GM10248 (cell line): ENCODE results near the gene ADK.

Experiments used
- CTCF ChIA-PET: fragments of 300-600 bp; sonication (Branson Sonifier 250); formaldehyde crosslinking; extraction: SDS; loops from one replicate; lab custom pipeline; 2021; ENCODE audit warnings: antibody characterized with exemption; lab: Yijun Ruan, JAX
- POLR2A ChIA-PET: fragments of 350-650 bp; sonication (Branson Sonifier 250); formaldehyde crosslinking; extraction: SDS; loops from one replicate; lab custom pipeline; 2020; ENCODE audit warnings: antibody characterized with exemption; lab: Yijun Ruan, JAX
- DNase-seq: peaks from one replicate; pipeline ENCODE4 v3.0.0; 2012; ENCODE audit errors: extremely low spot score
- CTCF ChIP-seq: IDR thresholded peaks from 2 replicates; pipeline ENCODE4 v1.5.1; 2012; ENCODE audit warnings: mild to moderate bottlenecking, low read depth; ENCODE audit errors: extremely low read depth, missing control alignments, control extremely low read depth

ADK gene

DNA sequence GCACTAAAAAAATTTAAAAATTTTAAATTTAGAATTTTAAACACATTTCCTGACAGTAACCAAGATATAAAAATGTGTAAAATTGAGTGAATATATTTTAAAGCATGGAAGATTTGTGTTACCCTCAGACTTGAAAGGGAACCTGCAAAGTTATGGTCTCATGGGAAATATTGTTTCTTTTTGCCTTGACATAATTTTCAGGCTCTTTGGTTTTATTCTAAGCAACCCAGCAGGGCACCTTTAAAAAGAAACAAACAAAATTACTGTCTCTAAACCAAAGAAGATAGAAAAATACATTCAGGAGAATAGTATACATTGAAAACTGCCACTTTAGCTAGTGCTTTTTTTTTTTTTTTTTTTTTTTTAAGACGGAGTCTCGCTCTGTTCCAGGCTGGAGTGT is 87.5 kb downstream of the ADK start:
- no peak for DNase-seq
- no peak for TF ChIP-seq CTCF
- POLR2A ChIA-PET, result interaction anchor here (0.6 kb wide), 1 partner anchor 971 kb away, joined by 4 read pairs; no protein-coding TSS in a partner anchor
- CTCF ChIA-PET, result no interaction called here

DNA sequence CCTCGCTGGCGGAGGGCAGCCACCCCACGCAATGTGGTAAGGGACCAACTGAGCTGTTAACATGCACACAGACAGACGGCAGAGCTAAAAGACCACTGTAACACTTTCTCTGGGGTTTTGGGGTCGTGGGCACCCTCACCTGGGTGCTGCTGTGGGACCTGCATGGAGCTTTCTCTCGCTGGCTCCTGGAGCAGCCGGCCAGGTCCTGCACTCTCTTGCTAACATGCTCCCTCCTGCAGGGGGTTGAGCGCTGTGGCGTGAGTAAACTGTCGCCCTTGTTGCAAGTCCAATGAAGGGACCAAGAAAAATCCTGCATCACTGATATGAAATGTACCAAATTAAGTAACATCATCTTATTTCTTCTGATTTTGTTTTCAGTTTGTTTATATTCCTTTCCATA is 92.0 kb downstream of the ADK start:
- no peak for TF ChIP-seq CTCF

GRCh38 chr10:74244097-74244685 is 93.2 kb downstream of the ADK start:
- TF ChIP-seq CTCF, result peak; percentile 30
- ChIA-PET POLR2A (no interaction called here), CTCF (interaction anchor here (0.7 to 7.0 kb wide), 40 partner anchors 9 to 996 kb away, joined by 3 to 53 read pairs (median 4); partner anchors contain the start of gene COMTD1)
- no peak for DNase-seq

More for the DNA sequence above, 92.0 kb downstream of the ADK start:
- ChIA-PET CTCF (interaction anchor here (0.6 to 7.0 kb wide), 25 partner anchors 8 to 998 kb away, joined by 3 to 53 read pairs (median 5); partner anchors contain the start of gene COMTD1), POLR2A (no interaction called here)
- no peak for DNase-seq

DNA sequence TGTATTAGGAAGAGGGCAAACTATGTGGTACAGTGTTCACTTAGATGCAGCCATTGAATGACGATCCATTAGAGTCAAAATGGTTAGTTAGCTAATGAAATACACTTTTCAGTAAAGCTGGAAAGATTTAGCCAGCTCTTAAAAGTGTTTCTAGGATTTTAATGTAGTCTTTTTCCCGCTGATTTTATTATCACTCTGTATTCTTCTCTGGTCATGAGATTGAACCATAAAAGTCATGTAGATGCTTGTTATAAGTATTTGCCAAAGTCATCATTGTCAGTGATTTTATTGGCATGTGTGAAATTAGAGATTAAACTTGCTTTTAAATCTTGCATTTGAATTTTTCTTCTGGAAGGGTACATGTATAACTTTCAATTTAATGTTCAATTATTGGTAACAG is 93.8 kb downstream of the ADK start:
- TF ChIP-seq CTCF, result no peak
- POLR2A ChIA-PET, result no interaction called here
- DNase-seq, result no peak
- CTCF ChIA-PET, result interaction anchor here (0.7 to 7.0 kb wide), 30 partner anchors 8 to 993 kb away, joined by 3 to 53 read pairs (median 4); partner anchors contain the start of gene COMTD1

DNA sequence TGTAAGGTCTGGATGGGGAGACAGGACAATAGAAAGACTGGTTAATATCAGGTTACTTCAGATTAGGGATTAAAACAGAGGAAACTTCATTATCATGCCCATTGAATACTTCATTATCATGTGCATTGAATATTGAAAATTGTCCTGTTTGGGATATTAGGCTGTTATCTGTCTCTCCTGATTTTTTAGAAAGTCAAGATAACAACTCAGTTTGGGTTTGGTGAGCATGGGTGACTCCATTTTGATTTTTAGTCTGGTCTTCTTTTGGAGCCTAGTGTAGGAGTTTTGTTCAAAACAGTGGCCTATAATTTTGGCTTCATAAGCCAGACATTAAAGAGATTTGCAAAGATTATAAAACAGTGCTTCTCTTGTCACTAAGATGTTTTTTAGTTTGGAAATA is 95.5 kb downstream of the ADK start:
- POLR2A ChIA-PET, result no interaction called here
- CTCF ChIA-PET, result interaction anchor here (1.3 to 7.0 kb wide), 2 partner anchors 853 to 990 kb away, joined by 3 to 53 read pairs; a partner anchor contains a TSS
- no peak for DNase-seq
- no peak for TF ChIP-seq CTCF

DNA sequence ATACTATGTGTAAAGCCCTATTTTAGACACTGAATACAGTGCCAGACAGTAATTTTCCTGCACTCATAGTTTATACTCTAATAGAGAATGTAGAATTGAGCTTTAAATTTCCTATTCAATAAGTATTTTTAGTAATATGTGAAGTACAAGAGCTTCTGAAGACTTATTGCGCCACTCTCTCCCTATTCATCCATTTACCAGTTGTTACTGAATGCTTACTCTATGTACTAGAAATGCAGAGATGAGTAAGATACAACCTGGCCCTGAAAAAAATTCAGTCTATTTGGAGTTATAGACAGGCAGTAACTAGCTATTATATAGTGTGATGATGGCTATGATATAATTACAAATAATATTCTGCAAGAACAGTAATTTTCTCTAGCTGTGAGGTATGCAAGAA is 98.8 kb downstream of the ADK start:
- TF ChIP-seq CTCF, result no peak
- DNase-seq, result no peak
- ChIA-PET CTCF (interaction anchor here (0.9 to 1.6 kb wide), 10 partner anchors 8 to 986 kb away, joined by 3 to 5 read pairs (median 3); partner anchors contain the start of gene COMTD1), POLR2A (no interaction called here)
